Fibroblast of mammary gland (primary cell): ENCODE measurements around the gene LTO1.

ENCODE experiments used
- DNase-seq: peaks from one replicate; pipeline ENCODE4 v3.0.0-alpha.2; 2010; ENCODE audit warnings: low read depth
- H3K4me3 ChIP-seq: 2 replicates; pipeline ENCODE4 v1.5.1; 2011; ENCODE audit warnings: low read depth, mild to moderate bottlenecking, low read length, moderate library complexity; ENCODE audit not compliant: control insufficient read depth
- TF ChIP-seq, protein P1 (sequence below): conservative IDR thresholded peaks from 2 replicates; pipeline ENCODE4 v1.5.1; 2011; ENCODE audit warnings: low read depth, low read length, inconsistent platforms; ENCODE audit not compliant: control insufficient read depth, insufficient read depth

LTO1 gene

DNA sequence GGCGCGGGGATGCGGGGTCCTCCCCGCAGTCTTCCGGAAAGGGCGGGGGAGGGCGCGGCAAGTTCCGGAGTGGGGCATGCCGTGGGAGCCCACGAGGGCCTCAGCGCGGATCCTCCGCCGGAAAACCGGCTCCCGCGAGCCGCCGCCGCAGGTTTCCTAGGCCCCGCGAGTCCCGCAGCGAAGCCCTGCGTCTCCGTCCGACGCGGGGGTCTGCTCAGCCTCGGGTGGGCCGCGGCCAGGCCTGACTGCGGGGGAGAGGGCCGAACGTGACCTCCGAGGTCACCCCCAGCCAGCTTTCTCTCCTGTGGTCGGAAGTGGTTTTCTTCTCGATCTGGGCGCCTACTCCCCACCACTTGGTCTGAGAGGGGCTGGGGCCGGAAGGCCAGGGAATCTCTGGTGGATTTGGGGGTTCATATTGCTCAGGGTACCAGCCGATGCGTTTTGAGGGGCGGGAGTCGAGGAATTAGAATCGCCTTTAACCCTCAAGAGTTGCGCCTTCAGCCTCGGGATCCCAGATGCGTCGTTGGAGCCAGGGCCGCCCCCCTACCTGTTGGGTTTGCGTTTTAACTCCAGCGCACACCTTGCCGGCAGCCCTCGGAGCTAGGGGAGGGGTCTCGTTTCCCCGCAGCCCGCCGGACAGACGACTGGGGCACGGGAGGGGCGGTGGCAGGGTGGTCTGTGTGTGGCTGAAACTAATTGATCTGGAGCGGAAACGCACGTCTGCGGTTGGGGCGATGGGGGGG, 37.8 kb downstream of the LTO1 start:
- DNase-seq = no peak
- TF ChIP-seq, protein P1, sequence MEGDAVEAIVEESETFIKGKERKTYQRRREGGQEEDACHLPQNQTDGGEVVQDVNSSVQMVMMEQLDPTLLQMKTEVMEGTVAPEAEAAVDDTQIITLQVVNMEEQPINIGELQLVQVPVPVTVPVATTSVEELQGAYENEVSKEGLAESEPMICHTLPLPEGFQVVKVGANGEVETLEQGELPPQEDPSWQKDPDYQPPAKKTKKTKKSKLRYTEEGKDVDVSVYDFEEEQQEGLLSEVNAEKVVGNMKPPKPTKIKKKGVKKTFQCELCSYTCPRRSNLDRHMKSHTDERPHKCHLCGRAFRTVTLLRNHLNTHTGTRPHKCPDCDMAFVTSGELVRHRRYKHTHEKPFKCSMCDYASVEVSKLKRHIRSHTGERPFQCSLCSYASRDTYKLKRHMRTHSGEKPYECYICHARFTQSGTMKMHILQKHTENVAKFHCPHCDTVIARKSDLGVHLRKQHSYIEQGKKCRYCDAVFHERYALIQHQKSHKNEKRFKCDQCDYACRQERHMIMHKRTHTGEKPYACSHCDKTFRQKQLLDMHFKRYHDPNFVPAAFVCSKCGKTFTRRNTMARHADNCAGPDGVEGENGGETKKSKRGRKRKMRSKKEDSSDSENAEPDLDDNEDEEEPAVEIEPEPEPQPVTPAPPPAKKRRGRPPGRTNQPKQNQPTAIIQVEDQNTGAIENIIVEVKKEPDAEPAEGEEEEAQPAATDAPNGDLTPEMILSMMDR = no peak
- peak overlapping the region; percentile 99 for H3K4me3 ChIP-seq

DNA sequence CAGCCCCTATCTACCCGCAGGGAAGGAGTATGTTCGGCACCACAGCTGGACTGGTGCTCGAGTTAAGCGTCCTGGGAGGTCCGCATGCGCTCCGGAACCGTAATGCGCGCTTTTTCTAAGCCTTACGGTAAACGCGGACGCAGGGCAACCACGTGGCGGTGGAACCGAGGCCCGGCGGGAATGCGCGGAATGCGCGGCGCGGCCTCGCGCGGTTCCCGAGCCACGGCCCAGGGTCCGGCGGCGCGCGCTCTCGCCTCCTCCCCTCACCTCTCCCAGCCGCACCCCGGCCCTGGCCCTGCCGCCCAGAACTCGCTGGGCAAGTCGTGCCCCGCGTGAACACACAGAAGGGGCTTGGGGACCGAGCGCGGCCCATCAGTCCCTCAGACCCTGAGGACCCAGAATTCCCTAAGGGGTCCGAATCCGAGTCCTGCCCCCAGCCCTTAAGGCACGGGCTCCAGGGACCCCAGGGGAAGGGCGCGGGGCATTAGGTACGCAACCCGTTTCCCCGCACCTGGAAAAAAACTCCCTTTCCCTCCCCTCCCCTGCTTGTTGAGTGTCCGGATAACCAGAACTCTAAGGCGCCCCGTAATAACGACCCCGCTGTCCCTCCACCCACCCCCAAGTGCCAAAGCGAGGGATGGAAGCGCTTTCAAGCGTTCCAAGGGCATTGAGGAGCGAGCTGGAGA, 38.5 kb downstream of the LTO1 start:
- TF ChIP-seq, protein P1 = no peak
- peak overlapping the region; percentile 25 for H3K4me3 ChIP-seq
- peak; percentile 87 for DNase-seq

DNA sequence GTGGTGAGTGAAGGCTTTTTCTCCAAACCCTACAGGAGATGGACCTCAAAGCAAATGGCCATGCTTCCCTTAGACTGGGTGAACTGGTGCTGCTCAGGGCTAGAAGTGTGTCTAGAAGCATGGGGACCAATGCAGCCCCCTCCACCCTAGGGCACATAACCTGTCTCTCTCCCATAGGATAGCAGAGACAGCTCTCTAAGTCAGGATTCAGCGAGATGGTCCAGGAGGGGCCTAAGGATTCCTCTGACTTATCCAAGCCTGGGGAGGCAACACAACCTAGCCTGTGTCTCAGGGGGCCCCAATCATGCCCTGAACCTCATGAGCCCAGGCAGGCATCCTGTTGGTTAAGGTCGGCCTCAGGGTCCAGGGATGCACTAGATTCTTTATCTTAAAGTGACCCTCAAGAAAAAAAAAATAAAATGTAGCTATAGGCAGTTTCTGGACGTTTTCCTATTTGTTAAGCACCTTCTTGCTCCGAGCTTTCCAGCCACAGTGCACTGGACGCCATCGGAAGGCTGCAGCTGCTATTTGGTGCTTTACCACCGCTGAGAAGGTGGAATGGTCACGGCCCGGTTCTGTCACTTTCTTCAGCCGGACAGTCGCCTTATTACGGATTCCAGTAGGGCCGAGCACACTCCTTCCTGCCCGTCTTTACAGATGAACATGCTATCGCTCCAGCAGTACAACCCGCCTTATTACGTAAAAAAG, 39.2 kb downstream of the LTO1 start:
- peak overlapping the region; percentile 25 for H3K4me3 ChIP-seq
- TF ChIP-seq, protein P1 = no peak
- DNase-seq = no peak

DNA sequence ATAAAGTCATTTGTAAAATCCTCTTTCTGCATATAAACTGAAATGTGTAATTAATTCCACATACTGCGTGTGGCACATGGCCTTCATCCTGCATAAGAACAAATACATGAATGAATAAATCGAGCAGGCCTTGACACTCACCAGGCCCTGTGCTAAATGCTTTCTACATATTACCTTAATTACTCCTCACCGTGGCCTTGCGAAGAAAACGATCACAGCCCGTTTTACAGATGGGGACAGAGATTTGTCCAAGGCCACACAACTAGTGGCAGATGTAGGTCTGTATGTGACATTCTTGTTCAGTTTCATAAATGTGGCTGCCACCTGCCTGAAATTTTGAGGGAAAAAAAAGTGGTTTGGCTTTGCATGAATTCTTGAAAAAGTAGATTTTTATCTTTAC, 40.0 kb downstream of the LTO1 start:
- TF ChIP-seq, protein P1 = no peak

DNA sequence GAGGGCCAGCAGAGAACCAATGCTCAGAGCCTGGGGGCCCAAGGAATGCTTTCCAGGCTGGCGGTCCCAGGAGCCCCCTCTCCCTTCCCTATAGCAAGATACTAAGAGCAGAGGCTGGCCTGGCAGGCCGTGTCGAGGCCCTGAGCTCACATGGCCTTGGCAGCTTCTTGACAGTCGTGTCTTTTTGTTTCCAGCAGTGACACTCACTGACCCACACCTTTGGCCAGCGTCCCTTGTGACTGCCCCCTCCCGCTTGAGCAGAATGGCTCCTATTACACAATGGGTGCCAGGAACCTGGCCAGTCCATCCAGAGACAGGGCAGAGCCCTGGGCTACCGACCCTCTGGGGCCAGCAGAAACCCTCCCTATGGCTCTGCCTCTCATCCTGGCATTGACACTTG, 40.6 kb downstream of the LTO1 start:
- no peak for DNase-seq
- TF ChIP-seq, protein P1 = no peak
- H3K4me3 ChIP-seq = no peak overlapping the region

More for the DNA sequence above, 40.0 kb downstream of the LTO1 start:
- no peak for DNase-seq
- no peak overlapping the region for H3K4me3 ChIP-seq

DNA sequence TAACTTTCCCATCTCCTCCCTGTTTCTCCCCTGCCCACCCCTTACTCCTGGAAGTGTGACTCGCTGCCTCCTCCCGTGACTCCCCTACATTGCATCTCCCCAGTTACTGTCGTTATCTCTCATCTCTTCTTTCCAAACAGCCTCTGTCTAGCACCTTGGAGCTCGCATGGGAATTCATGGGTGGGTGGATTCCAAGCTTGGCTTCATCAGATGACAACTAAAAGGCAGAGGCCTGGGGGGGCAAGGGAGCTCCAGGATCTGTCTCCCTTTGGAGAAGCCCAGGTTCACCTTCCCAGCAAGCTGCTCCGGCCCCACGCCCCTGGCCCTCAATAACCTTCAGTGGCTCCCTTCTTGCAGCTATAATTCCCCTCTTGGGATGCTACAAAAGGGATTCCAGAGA, 41.1 kb downstream of the LTO1 start:
- DNase-seq = no peak
- H3K4me3 ChIP-seq = no peak overlapping the region
- TF ChIP-seq, protein P1 = no peak
